Brain microvascular endothelial cell (primary cell): ENCODE measurements around the gene GPR37L1.
"Not testable (repeated sequence)": the region's sequence is repeated elsewhere in the genome, so short reads cannot be mapped to it uniquely, and the experiment has no call there.

ENCODE experiments used
- DNase-seq: peaks from one replicate; pipeline ENCODE4 v3.0.0-alpha.2; 2020
- H3K27ac ChIP-seq: fragments of 250-450 bp; sonication (Bioruptor Pico); 2 replicates; pipeline ENCODE4 v1.5.1; 2020; ENCODE audit warnings: mild to moderate bottlenecking, moderate library complexity
- H3K27me3 ChIP-seq: fragments of 250-450 bp; sonication (Bioruptor Pico); replicated peaks from 2 replicates; pipeline ENCODE4 v1.5.1; 2020; ENCODE audit warnings: mild to moderate bottlenecking
- H3K36me3 ChIP-seq: fragments of 250-450 bp; sonication (Bioruptor Pico); replicated peaks from 2 replicates; pipeline ENCODE4 v1.5.1; 2020; ENCODE audit warnings: mild to moderate bottlenecking
- H3K4me3 ChIP-seq: 2 replicates; pipeline ENCODE4 v1.5.1; 2011; ENCODE audit warnings: low read depth, mild to moderate bottlenecking, control low read depth, low read length, moderate library complexity
- in situ Hi-C: cut with HindIII; loops from 2 replicates; pipeline ENCODE4 v1.10.0; 2017; ENCODE audit warnings: low sequenced_read_pairs, low pct_ligation_motif_present
- TF ChIP-seq, protein P1 (sequence below): IDR thresholded peaks from 2 replicates; pipeline ENCODE4 v1.5.1; 2011; ENCODE audit warnings: low read depth, mild to moderate bottlenecking, moderate library complexity, low read length, control low read depth, inconsistent platforms; ENCODE audit errors: missing control alignments

The GPR37L1 gene

GRCh38 chr1:202176949-202177927 lies 54.5 kb downstream of the GPR37L1 start:
- no peak overlapping the region for H3K4me3 ChIP-seq
- no peak for DNase-seq
- in situ Hi-C loops = no loop called here
- no peak overlapping the region for H3K27ac ChIP-seq
- H3K27me3 ChIP-seq = peaks cover 15% of the 10 kb centered on the region
- TF ChIP-seq, protein P1, sequence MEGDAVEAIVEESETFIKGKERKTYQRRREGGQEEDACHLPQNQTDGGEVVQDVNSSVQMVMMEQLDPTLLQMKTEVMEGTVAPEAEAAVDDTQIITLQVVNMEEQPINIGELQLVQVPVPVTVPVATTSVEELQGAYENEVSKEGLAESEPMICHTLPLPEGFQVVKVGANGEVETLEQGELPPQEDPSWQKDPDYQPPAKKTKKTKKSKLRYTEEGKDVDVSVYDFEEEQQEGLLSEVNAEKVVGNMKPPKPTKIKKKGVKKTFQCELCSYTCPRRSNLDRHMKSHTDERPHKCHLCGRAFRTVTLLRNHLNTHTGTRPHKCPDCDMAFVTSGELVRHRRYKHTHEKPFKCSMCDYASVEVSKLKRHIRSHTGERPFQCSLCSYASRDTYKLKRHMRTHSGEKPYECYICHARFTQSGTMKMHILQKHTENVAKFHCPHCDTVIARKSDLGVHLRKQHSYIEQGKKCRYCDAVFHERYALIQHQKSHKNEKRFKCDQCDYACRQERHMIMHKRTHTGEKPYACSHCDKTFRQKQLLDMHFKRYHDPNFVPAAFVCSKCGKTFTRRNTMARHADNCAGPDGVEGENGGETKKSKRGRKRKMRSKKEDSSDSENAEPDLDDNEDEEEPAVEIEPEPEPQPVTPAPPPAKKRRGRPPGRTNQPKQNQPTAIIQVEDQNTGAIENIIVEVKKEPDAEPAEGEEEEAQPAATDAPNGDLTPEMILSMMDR = no peak
- no peaks in the 10 kb centered on the region for H3K36me3 ChIP-seq

GRCh38 chr1:202179828-202180750 lies 57.4 kb downstream of the GPR37L1 start:
- H3K4me3 ChIP-seq = no peak overlapping the region
- no peak for DNase-seq
- H3K27ac ChIP-seq = no peak overlapping the region
- TF ChIP-seq, protein P1 = no peak
- H3K27me3 ChIP-seq = peaks cover 19% of the 10 kb centered on the region
- in situ Hi-C loops = no loop called here
- H3K36me3 ChIP-seq = no peaks in the 10 kb centered on the region

- H3K4me3 ChIP-seq, DNase-seq, H3K27ac ChIP-seq, in situ Hi-C loops, H3K36me3 ChIP-seq: not testable (repeated sequence)
- H3K27me3 ChIP-seq = peaks cover 19% of the 10 kb centered on the region
Observed at GRCh38 chr1:202180751-202181139, 58.0 kb downstream of the GPR37L1 start.

DNA sequence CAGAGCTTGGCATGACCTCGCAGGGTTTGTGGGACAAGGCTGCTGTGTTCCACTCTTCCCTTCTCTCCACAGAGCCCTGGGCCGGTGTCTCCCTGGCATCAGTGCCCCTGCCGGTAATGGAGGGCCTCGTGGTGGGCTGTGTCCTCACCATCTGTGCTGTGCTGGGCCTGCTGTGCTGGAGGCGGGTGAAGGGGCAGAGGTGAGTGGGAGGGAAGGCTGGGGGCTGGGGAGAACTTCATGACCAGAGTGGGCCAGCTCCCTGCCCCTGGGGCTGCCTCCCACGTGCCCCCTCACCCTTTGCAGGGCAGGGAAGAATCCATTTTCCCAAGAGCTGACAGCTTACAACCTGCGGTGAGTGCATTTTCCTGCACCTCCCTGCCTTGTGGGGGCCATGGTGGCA lies 58.9 kb downstream of the GPR37L1 start:
- no peaks in the 10 kb centered on the region for H3K36me3 ChIP-seq
- H3K27ac ChIP-seq = no peak overlapping the region
- no peak overlapping the region for H3K4me3 ChIP-seq
- in situ Hi-C loops = no loop called here
- TF ChIP-seq, protein P1 = no peak
- peaks cover 19% of the 10 kb centered on the region for H3K27me3 ChIP-seq
- no peak for DNase-seq

GRCh38 chr1:202182040-202182877 lies 59.5 kb downstream of the GPR37L1 start:
- Histone ChIP-seq H3K27me3 (peaks cover 19% of the 10 kb centered on the region), H3K36me3 (no peaks in the 10 kb centered on the region), H3K27ac (no peak overlapping the region), H3K4me3 (no peak overlapping the region)
- no peak for DNase-seq
- TF ChIP-seq, protein P1 = no peak
- in situ Hi-C loops = no loop called here
